Testis (tissue), 2 donors: Measurements from ENCODE around the gene GALE.

Experiments used
- POLR2A ChIP-seq: fragments of 450-650 bp; IDR thresholded peaks from one replicate; pipeline ENCODE4 v1.6.1; 2017; ENCODE audit warnings: antibody characterized with exemption, mild to moderate bottlenecking, moderate library complexity
- TF ChIP-seq, protein P1 (sequence below), 3 experiments: fragments of 450-650 bp in 2 of 3; fragments of 200-600 bp in 1 of 3; sonication (generic) in 1 of 3; IDR thresholded peaks; one replicate each; pipeline ENCODE4 v1.5.1; 2016 to 2019; ENCODE audit warnings: antibody characterized with exemption in 3 of 3, mild to moderate bottlenecking in 2 of 3, moderate library complexity in 1 of 3

DNA sequence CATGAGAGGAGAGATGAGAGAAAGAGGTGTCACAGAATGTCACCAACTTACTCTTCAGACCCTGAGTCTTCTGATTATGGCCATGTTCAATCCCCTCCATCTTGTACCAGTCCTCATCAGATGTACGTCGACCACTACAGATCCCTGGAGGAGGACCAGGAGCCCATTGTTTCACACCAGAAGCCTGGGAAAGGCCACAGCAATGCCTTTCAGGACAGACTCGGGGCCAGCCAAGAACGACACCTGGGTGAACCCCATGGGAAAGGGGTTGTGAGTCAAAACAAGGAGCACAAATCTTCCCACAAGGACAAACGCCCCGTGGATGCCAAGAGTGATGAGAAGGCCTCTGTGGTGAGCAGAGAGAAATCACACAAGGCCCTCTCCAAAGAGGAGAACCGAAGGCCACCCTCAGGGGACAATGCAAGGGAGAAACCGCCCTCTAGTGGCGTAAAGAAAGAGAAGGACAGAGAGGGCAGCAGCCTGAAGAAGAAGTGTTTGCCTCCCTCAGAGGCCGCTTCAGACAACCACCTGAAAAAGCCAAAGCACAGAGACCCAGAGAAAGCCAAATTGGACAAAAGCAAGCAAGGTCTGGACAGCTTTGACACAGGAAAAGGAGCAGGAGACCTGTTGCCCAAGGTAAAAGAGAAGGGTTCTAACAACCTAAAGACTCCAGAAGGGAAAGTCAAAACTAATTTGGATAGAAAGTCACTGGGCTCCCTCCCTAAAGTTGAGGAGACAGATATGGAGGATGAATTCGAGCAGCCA is 49.3 kb downstream of the GALE start:
- TF ChIP-seq, protein P1, sequence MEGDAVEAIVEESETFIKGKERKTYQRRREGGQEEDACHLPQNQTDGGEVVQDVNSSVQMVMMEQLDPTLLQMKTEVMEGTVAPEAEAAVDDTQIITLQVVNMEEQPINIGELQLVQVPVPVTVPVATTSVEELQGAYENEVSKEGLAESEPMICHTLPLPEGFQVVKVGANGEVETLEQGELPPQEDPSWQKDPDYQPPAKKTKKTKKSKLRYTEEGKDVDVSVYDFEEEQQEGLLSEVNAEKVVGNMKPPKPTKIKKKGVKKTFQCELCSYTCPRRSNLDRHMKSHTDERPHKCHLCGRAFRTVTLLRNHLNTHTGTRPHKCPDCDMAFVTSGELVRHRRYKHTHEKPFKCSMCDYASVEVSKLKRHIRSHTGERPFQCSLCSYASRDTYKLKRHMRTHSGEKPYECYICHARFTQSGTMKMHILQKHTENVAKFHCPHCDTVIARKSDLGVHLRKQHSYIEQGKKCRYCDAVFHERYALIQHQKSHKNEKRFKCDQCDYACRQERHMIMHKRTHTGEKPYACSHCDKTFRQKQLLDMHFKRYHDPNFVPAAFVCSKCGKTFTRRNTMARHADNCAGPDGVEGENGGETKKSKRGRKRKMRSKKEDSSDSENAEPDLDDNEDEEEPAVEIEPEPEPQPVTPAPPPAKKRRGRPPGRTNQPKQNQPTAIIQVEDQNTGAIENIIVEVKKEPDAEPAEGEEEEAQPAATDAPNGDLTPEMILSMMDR (IDR thresholded peaks at IDR 0.05), result peak in 2 of 3 experiments; percentile 26 to 53
- no peak for TF ChIP-seq POLR2A
